Tibial nerve (tissue), 4 donors: ENCODE results near the gene LYRM4. TPM values are rescaled to one million over a fixed set of nuclear protein-coding genes. Genes with fewer than 3 reads are reported as not detected.
A peak's percentile ranks its signal among the peaks of the same experiment; 100 is the strongest.

Experiments used
- DNase-seq, 2 donors: peaks; one replicate each; pipeline ENCODE4 v3.0.0-alpha.2; 2019; ENCODE audit warnings: low spot score in 2 of 2
- H3K27ac ChIP-seq, 4 donors: fragments of 200-600 bp; sonication (generic) in 3 of 4; one replicate each; pipeline ENCODE4 v1.5.1; 2017 to 2019; ENCODE audit warnings: mild to moderate bottlenecking in 1 of 4
- H3K27me3 ChIP-seq, 2 donors: fragments of 200-600 bp; sonication (generic) in 1 of 2; one replicate each; pipeline versions ENCODE4 v1.5.1 to v1.6.0; 2017 to 2019
- H3K36me3 ChIP-seq, 3 donors: fragments of 200-600 bp; sonication (generic); one replicate each; pipeline ENCODE4 v1.5.1; 2018 to 2019
- H3K4me1 ChIP-seq, 4 donors: fragments of 200-600 bp; sonication (generic) in 3 of 4; one replicate each; pipeline ENCODE4 v1.5.1; 2017 to 2019
- H3K4me3 ChIP-seq, 4 donors: fragments of 200-600 bp; sonication (generic) in 3 of 4; one replicate each; pipeline ENCODE4 v1.5.1; 2017 to 2019; ENCODE audit warnings: mild to moderate bottlenecking in 1 of 4, moderate library complexity in 1 of 4
- H3K9me3 ChIP-seq, 4 donors: fragments of 200-600 bp; sonication (generic) in 3 of 4; one replicate each; pipeline ENCODE4 v1.5.1; 2017 to 2019
- CTCF ChIP-seq, 5 experiments: fragments of 200-600 bp in 3 of 5; fragments of 450-650 bp in 2 of 5; sonication (generic) in 3 of 5; IDR thresholded peaks; one replicate each; pipeline ENCODE4 v1.5.1; 2016 to 2019; ENCODE audit warnings: antibody characterized with exemption in 5 of 5, mild to moderate bottlenecking in 3 of 5, moderate library complexity in 2 of 5
- EP300 ChIP-seq, 2 donors: sonication (generic); formaldehyde crosslinking; IDR thresholded peaks; one replicate each; pipeline ENCODE4 v1.6.1; 2017; ENCODE audit warnings: antibody characterized with exemption in 2 of 2, mild to moderate bottlenecking in 1 of 2
- POLR2A ChIP-seq, 2 donors: fragments of 450-650 bp; IDR thresholded peaks; one replicate each; pipeline ENCODE4 v1.6.1; 2017; ENCODE audit warnings: antibody characterized with exemption in 2 of 2, mild to moderate bottlenecking in 2 of 2, moderate library complexity in 2 of 2
- WGBS, 2 donors: methylation state at CpG; one replicate each; pipeline ENCODE4 v1.1.5; 2018; 5-methylcytosine and 5-hydroxymethylcytosine counted together
- total RNA-seq, 4 donors: library from RNA; depleted of rRNA; stranded (reverse); fragments of >200 nt; gene quantifications; one replicate each; pipeline ENCODE4 v1.1.0, GENCODE V29; 2016

LYRM4 gene
- total RNA-seq, 4 donors from 2014 or later: 21.8 to 31.0 (median 27.4) TPM

- peak overlapping the region; percentile 34 to 88 (median 72) for H3K27ac ChIP-seq
- H3K36me3 ChIP-seq: no peaks in the 10 kb centered on the region
- H3K9me3 ChIP-seq: no peaks in the 10 kb centered on the region
- H3K4me1 ChIP-seq: peaks cover 0 to 19% (median 4%) of the 10 kb centered on the region in 4 donors
- H3K27me3 ChIP-seq: no peaks in the 10 kb centered on the region
- TF ChIP-seq CTCF (IDR thresholded peaks at IDR 0.05) (no peak), EP300 (IDR thresholded peaks at IDR 0.05) (no peak), POLR2A (IDR thresholded peaks at IDR 0.05) (no peak)
- WGBS, 2 donors: 3 to 4% methylated on average over 29 to 34 of the region's 74 CpGs
- DNase-seq: no peak
- peak overlapping the region; percentile 42 to 70 (median 54) for H3K4me3 ChIP-seq
These were observed 175.0 kb downstream of the LYRM4 start for GRCh38 chr6:5085648-5086293.

- H3K27me3 ChIP-seq: no peaks in the 10 kb centered on the region
- peak within 1 kb of the TSS; percentile 34 to 88 (median 72) for H3K27ac ChIP-seq
- DNase-seq: peak; percentile 21 to 26
- peak within 1 kb of the TSS; percentile 42 to 70 (median 54) for H3K4me3 ChIP-seq
- no peaks in the 10 kb centered on the region for H3K36me3 ChIP-seq
- H3K9me3 ChIP-seq: no peaks in the 10 kb centered on the region
- peaks cover 0 to 19% (median 4%) of the 10 kb centered on the region in 4 donors for H3K4me1 ChIP-seq
- no peak for TF ChIP-seq EP300 (IDR thresholded peaks at IDR 0.05)
- no peak for TF ChIP-seq POLR2A (IDR thresholded peaks at IDR 0.05)
- TF ChIP-seq CTCF (IDR thresholded peaks at IDR 0.05): no peak
- 1% methylated on average over 26 to 62 of the region's 83 CpGs for WGBS, 2 donors
These were observed 175.7 kb downstream of the LYRM4 start, which contains the start of gene PPP1R3G for GRCh38 chr6:5084781-5085647. Gene PPP1R3G, plus strand, starts transcription at chr6:5085341. Its CDS starts 145 bp downstream, at chr6:5085486.

- 1% methylated on average over 20 of the region's 57 CpGs; no CpG with 5 or more reads in 1 of the 2 donors for WGBS, 2 donors
- H3K9me3 ChIP-seq: no peaks in the 10 kb centered on the region
- DNase-seq: no peak
These were observed 176.4 kb downstream of the LYRM4 start for GRCh38 chr6:5084360-5084780.

GRCh38 chr6:5083813-5084359, 176.9 kb downstream of the LYRM4 start:
- Histone ChIP-seq H3K4me3 (peak overlapping the region; percentile 42 to 70 (median 54)), H3K9me3 (no peaks in the 10 kb centered on the region), H3K27me3 (no peaks in the 10 kb centered on the region), H3K4me1 (peaks cover 0 to 19% (median 4%) of the 10 kb centered on the region in 4 donors), H3K27ac (peak overlapping the region; percentile 34 to 88 (median 60)), H3K36me3 (no peaks in the 10 kb centered on the region)
- WGBS, 2 donors: 49 to 84% methylated on average over 10 to 18 of the region's 18 CpGs
- TF ChIP-seq EP300 (IDR thresholded peaks at IDR 0.05) (no peak), POLR2A (IDR thresholded peaks at IDR 0.05) (no peak), CTCF (IDR thresholded peaks at IDR 0.05) (no peak)
- DNase-seq: no peak

More at GRCh38 chr6:5084360-5084780, 176.4 kb downstream of the LYRM4 start:
- TF ChIP-seq POLR2A (IDR thresholded peaks at IDR 0.05): peak in 1 of 2 donors; percentile 39
- TF ChIP-seq EP300 (IDR thresholded peaks at IDR 0.05): peak in 1 of 2 donors; percentile 34
- no peak for TF ChIP-seq CTCF (IDR thresholded peaks at IDR 0.05)
- no peaks in the 10 kb centered on the region for H3K27me3 ChIP-seq
- peak overlapping the region; percentile 42 to 70 (median 54) for H3K4me3 ChIP-seq
- no peaks in the 10 kb centered on the region for H3K36me3 ChIP-seq
- peaks cover 0 to 19% (median 4%) of the 10 kb centered on the region in 4 donors for H3K4me1 ChIP-seq
- H3K27ac ChIP-seq: peak overlapping the region; percentile 34 to 88 (median 72)
